CD4-positive, alpha-beta T cell treated with Interleukin-6 at 100 ng/mL for 8 hours (primary cell): ENCODE results near the gene B3GLCT.
"Not testable (repeated sequence)": the region's sequence is repeated elsewhere in the genome, so short reads cannot be mapped to it uniquely, and the experiment has no call there.

Source experiments
- DNase-seq: peaks from one replicate; pipeline ENCODE4 v3.0.0-alpha.2; 2020; ENCODE audit warnings: mixed read lengths, low spot score

Gene B3GLCT

GRCh38 chr13:31199849-31200636 lies at the start of gene B3GLCT:
Gene B3GLCT (plus strand): TSS chr13:31199975. CDS start chr13:31200085, 110 bp downstream.
- peak; percentile 76 for DNase-seq

DNA sequence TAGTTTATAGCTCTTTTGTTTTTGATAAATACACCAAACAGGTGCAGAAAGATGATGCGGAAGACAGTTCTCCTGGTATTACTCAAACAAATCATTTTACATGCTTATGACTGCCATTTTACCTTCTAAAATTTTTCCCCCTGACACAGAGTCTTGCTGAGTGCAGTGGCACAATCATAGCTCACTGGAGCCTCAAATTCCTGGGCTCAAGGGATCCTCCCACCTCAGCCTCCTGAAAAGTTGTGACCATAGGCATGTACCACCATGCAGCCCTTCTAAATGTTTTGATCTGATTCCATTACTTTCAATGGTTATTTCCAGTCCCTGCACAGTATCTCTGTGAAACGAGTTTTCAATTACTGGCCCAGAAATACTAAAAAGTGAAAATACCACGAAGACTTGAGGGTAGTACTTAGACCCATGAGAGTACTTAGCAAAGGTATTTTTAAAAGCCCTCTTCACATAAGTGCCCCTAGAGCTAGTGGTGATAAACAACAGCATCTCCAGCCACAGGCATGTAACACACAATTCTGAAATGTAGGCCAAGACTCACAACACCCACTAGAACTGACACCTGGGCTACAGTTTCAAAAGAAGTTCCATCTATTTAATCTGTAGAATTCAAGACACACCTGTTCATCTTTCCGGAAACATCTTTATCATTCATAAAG lies 49.3 kb upstream of the B3GLCT start:
- DNase-seq: no peak

DNA sequence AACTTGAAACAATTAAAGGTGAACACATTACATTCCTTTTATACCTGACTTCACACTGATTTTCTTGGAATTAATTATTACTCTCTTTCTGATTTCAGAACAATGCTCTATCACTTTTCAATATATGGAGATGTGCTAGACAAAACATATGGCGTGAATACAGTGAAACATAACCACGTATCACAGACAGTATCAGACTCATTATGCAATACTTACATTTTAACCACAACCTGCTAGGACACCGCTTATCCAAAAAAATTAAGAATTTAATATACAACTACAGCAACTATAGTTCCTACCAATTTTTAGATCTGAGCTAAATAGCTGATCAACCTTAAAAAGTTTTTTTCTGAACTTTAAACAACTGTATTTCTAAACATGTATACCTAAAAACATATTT lies 47.9 kb upstream of the B3GLCT start:
- no peak for DNase-seq

GRCh38 chr13:31154939-31155338 lies 44.8 kb upstream of the B3GLCT start:
- DNase-seq: no peak

- DNase-seq: no peak
Measured at GRCh38 chr13:31159306-31159705, 40.5 kb upstream of the B3GLCT start.

GRCh38 chr13:31160857-31161556 lies 38.8 kb upstream of the B3GLCT start:
- DNase-seq: peak; percentile 47

- peak; percentile 99 for DNase-seq
Measured at GRCh38 chr13:31161557-31162150, 38.1 kb upstream of the B3GLCT start, which contains the start of gene HSPH1. Gene HSPH1 (minus strand): TSS chr13:31161904. CDS start chr13:31161582, 322 bp downstream.

- peak; percentile 96 for DNase-seq
Measured at GRCh38 chr13:31162151-31163008, 37.4 kb upstream of the B3GLCT start.

GRCh38 chr13:31166591-31166990 lies 33.2 kb upstream of the B3GLCT start:
- DNase-seq: no peak

DNA sequence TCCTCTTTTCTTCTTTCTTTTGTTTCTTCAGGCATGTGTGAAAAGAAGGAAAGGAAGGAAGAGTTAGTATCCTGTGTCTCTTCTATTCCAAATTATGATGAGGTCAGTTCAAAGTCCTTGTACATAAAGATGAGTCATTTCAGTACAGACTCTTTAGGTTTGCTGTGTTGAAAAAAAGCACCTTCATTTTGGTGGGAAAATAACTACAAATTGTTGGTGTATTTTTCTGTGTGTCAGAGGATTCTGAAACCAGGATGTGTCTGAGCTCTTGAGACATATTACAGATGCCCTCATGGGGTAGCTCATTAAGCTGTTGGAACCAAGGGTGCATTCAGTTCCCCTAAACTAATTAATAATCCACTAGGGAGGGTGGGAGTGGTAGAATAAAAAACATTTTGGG lies 32.3 kb upstream of the B3GLCT start:
- no peak for DNase-seq

DNA sequence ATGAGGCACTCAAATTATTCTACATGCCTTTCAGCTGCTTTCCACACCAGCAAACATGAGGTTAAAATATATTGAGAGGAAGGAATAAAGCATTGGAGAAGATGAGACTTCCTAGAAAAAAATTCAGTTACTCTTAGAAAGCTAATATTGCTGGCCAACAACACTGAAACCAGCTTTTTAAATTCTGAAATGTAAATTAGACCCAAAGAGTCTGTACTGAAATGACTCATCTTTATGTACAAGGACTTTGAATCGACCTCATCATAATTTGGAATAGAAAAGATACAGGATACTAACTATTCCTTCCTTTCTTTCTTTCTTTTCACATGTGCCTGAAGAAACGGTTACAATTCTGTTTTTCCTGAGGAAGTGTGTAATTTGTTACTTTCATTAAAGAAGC lies 31.6 kb upstream of the B3GLCT start:
- no peak for DNase-seq

DNA sequence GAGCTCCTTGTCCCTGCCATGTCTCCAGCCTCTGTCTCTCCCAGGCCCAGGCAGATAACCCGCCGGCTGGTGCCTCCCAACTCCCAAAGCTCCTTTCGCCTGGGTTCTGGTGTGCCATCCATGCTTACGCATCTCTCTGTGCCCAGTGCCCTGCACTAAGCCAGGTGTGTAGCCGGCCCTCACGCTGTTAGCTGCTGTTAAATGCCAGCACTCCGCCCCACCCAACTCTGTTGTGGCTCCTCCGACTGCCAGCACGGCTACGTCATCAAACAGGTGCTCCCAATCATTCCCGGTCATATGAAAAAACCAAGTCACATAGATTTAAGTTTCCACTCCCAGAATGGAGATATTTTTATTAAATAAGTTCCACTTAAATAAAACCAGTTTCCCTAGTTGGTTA lies 31.0 kb upstream of the B3GLCT start:
- no peak for DNase-seq

GRCh38 chr13:31172001-31172400 lies 27.8 kb upstream of the B3GLCT start:
- DNase-seq: no peak

DNA sequence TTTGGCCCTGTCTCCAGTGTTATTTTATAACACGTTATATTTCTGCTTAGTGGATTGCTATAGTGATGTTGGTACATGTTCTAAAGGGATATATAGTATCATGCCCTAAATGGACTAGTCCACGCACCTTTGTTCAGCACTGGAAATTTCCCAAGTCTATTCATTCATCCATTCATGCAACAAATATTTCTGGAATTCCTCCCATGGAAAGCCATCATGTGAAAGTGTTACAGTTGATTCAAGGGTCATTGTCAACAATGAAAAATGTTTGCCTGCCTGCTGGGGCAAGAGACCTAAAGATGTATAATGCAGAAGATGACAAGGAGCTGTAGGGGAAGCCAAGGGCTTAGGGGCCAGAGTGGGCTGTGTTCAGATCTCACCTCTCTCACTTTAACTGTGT lies 27.2 kb upstream of the B3GLCT start:
- DNase-seq: no peak

GRCh38 chr13:31174018-31174417 lies 25.8 kb upstream of the B3GLCT start:
- DNase-seq: no peak

- no peak for DNase-seq
Measured at GRCh38 chr13:31175847-31176532, 23.8 kb upstream of the B3GLCT start.

DNA sequence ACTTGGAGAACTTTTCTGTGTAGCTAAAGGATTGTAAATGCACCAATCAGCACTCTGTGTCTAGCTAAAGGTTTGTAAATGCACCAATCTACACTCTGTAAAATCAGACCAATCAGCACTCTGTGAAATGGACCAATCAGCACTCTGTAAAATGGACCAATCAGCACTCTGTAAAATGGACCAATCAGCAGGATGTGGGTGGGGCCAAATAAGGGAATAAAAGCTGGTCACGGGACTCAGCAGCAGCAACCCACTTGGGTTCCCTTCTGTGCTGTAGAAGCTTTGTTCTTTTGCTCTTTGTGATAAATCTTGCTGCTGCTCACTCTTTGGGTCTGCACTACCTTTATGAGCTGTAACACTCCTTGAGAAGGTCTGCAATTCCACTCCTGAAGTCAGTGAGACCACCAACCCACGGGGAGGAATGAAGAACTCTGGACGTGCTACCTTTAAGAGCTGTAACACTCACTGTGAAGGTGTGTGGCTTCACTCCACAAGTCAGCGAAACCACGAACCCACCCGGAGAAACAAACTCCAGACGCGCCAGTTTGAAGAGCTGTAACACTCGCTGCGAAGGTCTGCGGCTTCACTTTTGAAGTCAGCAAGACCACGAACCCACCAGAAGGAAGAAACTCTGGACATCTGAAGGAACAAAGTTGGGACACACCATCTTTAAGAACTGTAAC lies 21.8 kb upstream of the B3GLCT start:
- not testable (repeated sequence) for DNase-seq

DNA sequence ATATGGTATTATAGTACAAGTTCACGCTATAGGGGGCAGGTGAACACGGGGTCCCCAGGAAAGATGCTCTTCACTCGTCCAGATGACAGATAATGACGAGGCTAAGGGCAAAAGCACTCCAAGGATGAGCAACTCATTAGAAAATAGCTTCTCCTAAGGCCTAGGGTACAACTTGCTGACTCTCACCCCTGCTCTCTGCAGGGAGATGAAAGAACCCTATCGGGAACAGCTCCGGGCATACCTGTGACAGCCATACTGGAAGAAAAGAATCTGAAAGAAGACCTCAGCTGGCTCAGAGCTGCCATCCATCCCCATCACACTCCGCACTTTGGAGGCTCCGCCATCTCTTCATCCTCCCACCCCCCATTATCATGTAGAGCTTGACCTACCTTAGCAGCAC lies 20.5 kb upstream of the B3GLCT start:
- DNase-seq: no peak

DNA sequence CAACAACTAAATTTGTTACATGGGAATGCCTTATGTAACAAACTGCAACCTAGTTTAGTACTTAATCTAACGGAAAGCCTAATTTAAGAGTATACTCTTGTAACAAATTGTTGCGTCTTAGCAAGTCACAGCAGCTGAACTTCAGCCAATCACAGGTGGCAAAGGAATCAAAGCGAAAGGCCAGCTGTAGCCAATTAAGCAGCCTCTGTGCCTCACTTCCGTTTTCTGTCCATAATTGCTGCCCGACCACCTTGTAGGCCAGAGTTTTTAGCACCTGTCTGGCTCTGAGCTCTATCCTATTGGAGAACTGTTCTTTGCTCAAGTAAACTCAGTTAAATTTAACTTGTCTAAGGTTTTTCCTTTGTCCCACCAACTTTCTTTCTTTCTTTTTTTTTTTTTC lies 20.0 kb upstream of the B3GLCT start:
- DNase-seq: no peak

GRCh38 chr13:31182987-31183386 lies 16.8 kb upstream of the B3GLCT start:
- no peak for DNase-seq
